NCI-H128 (cell line): Measurements from ENCODE around the gene SBNO1.
"Not testable (repeated sequence)": the region's sequence is repeated elsewhere in the genome, so short reads cannot be mapped to it uniquely, and the experiment has no call there.

Experiments used
- DNase-seq: peaks from one replicate; lab custom pipeline; 2025; ENCODE audit not compliant: unreplicated experiment; lab: John Stamatoyannopoulos, UW

The SBNO1 gene

GRCh38 chr12:123250471-123251383 is 113.9 kb downstream of the SBNO1 start:
- DNase-seq, result no peak

- DNase-seq, result not testable (repeated sequence)
Measured at GRCh38 chr12:123248996-123249741, 115.5 kb downstream of the SBNO1 start.

- not testable (repeated sequence) for DNase-seq
Measured at GRCh38 chr12:123248129-123248528, 116.5 kb downstream of the SBNO1 start.

GRCh38 chr12:123245678-123246077 is 119.0 kb downstream of the SBNO1 start:
- DNase-seq, result no peak

- DNase-seq, result no peak
Measured at GRCh38 chr12:123243671-123244262, 120.9 kb downstream of the SBNO1 start.

GRCh38 chr12:123242116-123242904 is 122.3 kb downstream of the SBNO1 start:
- DNase-seq, result peak; percentile 68
